MM.1S (cell line): ENCODE data around the gene ZNF101.

Source experiments
- CTCF ChIP-seq: fragments of 300-600 bp; sonication (generic); IDR thresholded peaks from 2 replicates; pipeline ENCODE4 v1.5.1; 2016; ENCODE audit warnings: antibody characterized with exemption, low read length, mixed read lengths
- EZH2 ChIP-seq: fragments of 300-600 bp; sonication (generic); optimal IDR thresholded peaks from 2 replicates; pipeline ENCODE3; 2017; ENCODE audit warnings: low read depth, mild to moderate bottlenecking, antibody characterized with exemption, low read length, mixed read lengths
- EZH2phosphoT487 ChIP-seq: fragments of 300-600 bp; sonication (generic); IDR thresholded peaks from 2 replicates; pipeline ENCODE4 v1.6.1; 2018; ENCODE audit warnings: antibody characterized with exemption, low read length

- no peak for TF ChIP-seq CTCF
- TF ChIP-seq EZH2phosphoT487, result no peak
- TF ChIP-seq EZH2, result no peak
These were observed 32.0 kb upstream of the ZNF101 start for GRCh38 chr19:19636573-19637185.
